Stimulated activated naive CD8-positive, alpha-beta T cell treated with anti-CD3 and anti-CD28 coated beads, Interleukin-15, Interleukin-2, amounts not matched to agents 100 ng/mL and 50 ng/mL, for 24 hours (primary cell): Measurements from ENCODE around the gene MIP.

Source experiments
- H3K27ac Mint-ChIP-seq: one replicate; pipeline ENCODE4 v1.8.0; 2021; ENCODE audit warnings: mild to moderate bottlenecking, mixed read lengths
- H3K27me3 Mint-ChIP-seq: one replicate; pipeline ENCODE4 v1.8.0; 2021; ENCODE audit warnings: mixed read lengths
- H3K36me3 Mint-ChIP-seq: one replicate; pipeline ENCODE4 v1.8.0; 2021; ENCODE audit warnings: low read depth, mixed read lengths
- H3K4me1 Mint-ChIP-seq: one replicate; pipeline ENCODE4 v1.8.0; 2021; ENCODE audit warnings: low read depth, mixed read lengths
- H3K4me3 Mint-ChIP-seq: one replicate; pipeline ENCODE4 v1.8.0; 2021; ENCODE audit warnings: mild to moderate bottlenecking, mixed read lengths
- H3K9me3 Mint-ChIP-seq: one replicate; pipeline ENCODE4 v1.8.0; 2021; ENCODE audit warnings: mixed read lengths

MIP gene

DNA sequence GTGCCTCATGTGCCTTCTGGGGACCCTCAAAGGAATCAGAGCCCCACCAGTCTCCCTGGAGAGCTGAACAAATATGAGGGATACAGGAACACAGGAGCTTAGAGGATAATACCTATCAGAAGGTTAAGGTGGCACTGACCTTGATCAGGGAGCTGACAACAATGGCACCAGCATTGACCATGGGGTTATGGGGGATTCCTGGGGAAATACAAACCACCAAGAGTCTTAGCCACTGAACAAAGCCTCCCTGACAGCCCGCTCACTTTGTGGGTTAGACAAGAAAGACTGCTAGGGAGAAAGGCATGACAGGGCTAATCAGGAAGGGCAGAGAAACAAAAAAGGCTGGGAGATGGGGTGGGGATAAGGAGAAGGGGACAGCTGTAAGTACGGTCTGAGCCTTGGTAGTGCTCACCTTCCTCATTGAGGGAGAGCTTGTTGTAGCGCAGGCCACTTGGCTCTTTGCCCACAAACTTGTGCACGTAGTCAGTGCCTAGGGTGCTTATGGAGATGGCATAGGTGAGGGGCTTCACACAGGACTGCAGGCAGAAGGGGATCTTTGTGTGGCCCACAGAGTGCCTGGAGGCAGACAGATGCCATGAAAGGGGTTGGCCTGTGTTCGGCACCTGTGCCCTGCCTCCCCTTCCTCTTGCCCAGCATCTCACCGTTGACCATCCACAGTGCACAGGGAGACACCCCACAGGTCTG is 23.2 kb upstream of the MIP start:
- Mint-ChIP-seq H3K4me3 (no peak overlapping the region), H3K9me3 (no peaks in the 10 kb centered on the region), H3K4me1 (peaks cover 11% of the 10 kb centered on the region), H3K27ac (no peak overlapping the region), H3K27me3 (no peaks in the 10 kb centered on the region), H3K36me3 (peaks cover 8% of the 10 kb centered on the region)

GRCh38 chr12:56476972-56477432 is 22.5 kb upstream of the MIP start:
- Mint-ChIP-seq H3K4me1 (peaks cover 11% of the 10 kb centered on the region), H3K27me3 (no peaks in the 10 kb centered on the region), H3K27ac (no peak overlapping the region), H3K9me3 (no peaks in the 10 kb centered on the region), H3K36me3 (peaks cover 10% of the 10 kb centered on the region), H3K4me3 (no peak overlapping the region)

- H3K36me3 Mint-ChIP-seq: peaks cover 15% of the 10 kb centered on the region
- no peak overlapping the region for H3K4me3 Mint-ChIP-seq
- H3K4me1 Mint-ChIP-seq: peaks cover 16% of the 10 kb centered on the region
- no peaks in the 10 kb centered on the region for H3K9me3 Mint-ChIP-seq
- no peak overlapping the region for H3K27ac Mint-ChIP-seq
- no peaks in the 10 kb centered on the region for H3K27me3 Mint-ChIP-seq
Observed at GRCh38 chr12:56476143-56476542, 21.7 kb upstream of the MIP start.

GRCh38 chr12:56474389-56474788 is 19.9 kb upstream of the MIP start:
- peaks cover 31% of the 10 kb centered on the region for H3K36me3 Mint-ChIP-seq
- H3K4me1 Mint-ChIP-seq: peaks cover 23% of the 10 kb centered on the region
- no peaks in the 10 kb centered on the region for H3K27me3 Mint-ChIP-seq
- H3K9me3 Mint-ChIP-seq: no peaks in the 10 kb centered on the region
- no peak overlapping the region for H3K27ac Mint-ChIP-seq
- no peak overlapping the region for H3K4me3 Mint-ChIP-seq

GRCh38 chr12:56469007-56469930 is 14.8 kb upstream of the MIP start:
- Mint-ChIP-seq H3K9me3 (no peaks in the 10 kb centered on the region), H3K27me3 (no peaks in the 10 kb centered on the region), H3K4me3 (peak overlapping the region; percentile 98), H3K27ac (peak overlapping the region; percentile 100), H3K4me1 (peaks cover 40% of the 10 kb centered on the region), H3K36me3 (peaks cover 35% of the 10 kb centered on the region)

- Mint-ChIP-seq H3K9me3 (no peaks in the 10 kb centered on the region), H3K4me1 (peaks cover 42% of the 10 kb centered on the region), H3K27me3 (no peaks in the 10 kb centered on the region), H3K27ac (peak within 1 kb of the TSS; percentile 100), H3K36me3 (peaks cover 30% of the 10 kb centered on the region), H3K4me3 (peak within 1 kb of the TSS; percentile 98)
Observed at GRCh38 chr12:56468216-56469006, 14.0 kb upstream of the MIP start, which contains the start of gene SPRYD4. Gene SPRYD4, plus strand, starts transcription at chr12:56468578. Its CDS starts 14 bp downstream, at chr12:56468592.

DNA sequence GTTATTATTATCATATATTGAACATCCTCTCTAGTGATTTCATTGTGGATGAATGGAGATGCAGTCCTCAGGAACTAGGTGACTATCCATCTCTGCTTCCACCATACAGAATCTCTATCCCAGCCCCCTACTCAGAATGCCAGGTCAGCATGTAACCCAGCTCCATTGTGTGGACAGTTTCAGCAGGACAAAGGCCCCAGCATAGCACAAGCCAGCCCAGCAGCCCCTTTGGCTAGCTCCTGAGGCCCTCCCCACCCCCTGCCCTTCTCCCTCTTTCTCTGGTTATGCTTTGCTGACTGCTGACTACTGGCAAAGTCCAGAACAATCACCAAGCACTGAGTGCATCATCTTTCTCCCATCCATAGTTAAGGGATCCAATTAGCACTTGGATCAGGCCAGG is 8.1 kb upstream of the MIP start:
- Mint-ChIP-seq H3K9me3 (no peaks in the 10 kb centered on the region), H3K27me3 (no peaks in the 10 kb centered on the region), H3K4me3 (no peak overlapping the region), H3K27ac (no peak overlapping the region), H3K36me3 (no peaks in the 10 kb centered on the region), H3K4me1 (peaks cover 9% of the 10 kb centered on the region)

DNA sequence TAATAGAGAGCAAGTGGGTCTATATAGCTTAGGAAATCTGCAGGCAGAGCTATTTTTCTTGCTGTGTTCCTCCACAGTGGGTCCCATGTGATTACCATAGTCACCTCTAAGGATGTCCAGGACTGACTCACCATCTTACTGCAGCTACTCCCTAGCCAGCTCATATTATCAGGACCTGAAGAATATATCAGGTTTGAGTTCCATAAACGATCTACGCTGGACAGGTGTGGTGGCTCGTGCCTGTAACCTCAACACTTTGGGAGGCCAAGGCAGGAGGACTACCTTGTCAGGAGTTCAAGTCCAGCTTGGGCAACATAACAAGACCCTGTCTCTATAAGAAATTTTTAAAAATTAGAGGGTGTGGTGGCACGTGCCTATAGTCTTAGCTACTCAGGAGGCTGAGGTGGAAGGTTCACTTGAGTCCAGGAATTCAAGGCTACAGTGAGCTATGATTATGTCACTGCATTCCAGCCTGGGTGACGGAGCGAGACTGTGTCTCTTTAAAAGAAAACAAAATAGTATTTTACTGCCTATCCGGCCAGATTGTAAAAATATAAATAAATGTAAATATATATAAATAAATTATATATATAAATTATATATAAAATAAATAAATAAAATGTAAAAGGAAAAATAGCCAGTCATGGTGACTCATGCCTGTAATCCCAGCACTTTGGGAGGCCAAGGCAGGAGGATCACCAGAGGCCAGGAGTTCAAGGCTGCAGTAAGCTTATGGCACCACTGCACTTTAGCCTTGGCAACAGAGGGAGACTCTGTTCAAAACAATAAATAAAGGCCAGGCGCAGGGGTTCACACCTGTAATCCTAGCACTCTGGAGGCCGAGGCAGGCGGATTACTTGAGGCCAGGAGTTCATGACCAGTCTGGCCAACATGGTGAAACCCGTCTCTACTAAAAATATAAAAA is 7.0 kb upstream of the MIP start:
- H3K36me3 Mint-ChIP-seq: no peaks in the 10 kb centered on the region
- H3K9me3 Mint-ChIP-seq: no peaks in the 10 kb centered on the region
- H3K27me3 Mint-ChIP-seq: no peaks in the 10 kb centered on the region
- no peak overlapping the region for H3K27ac Mint-ChIP-seq
- H3K4me3 Mint-ChIP-seq: no peak overlapping the region
- H3K4me1 Mint-ChIP-seq: peaks cover 5% of the 10 kb centered on the region

- no peaks in the 10 kb centered on the region for H3K36me3 Mint-ChIP-seq
- no peaks in the 10 kb centered on the region for H3K27me3 Mint-ChIP-seq
- H3K27ac Mint-ChIP-seq: no peak overlapping the region
- H3K4me3 Mint-ChIP-seq: no peak overlapping the region
- H3K9me3 Mint-ChIP-seq: no peaks in the 10 kb centered on the region
- H3K4me1 Mint-ChIP-seq: no peaks in the 10 kb centered on the region
Observed at GRCh38 chr12:56457817-56458216, 3.4 kb upstream of the MIP start.

- Mint-ChIP-seq H3K27ac (peak overlapping the region; percentile 29), H3K36me3 (peaks cover 9% of the 10 kb centered on the region), H3K4me3 (no peak overlapping the region), H3K9me3 (no peaks in the 10 kb centered on the region), H3K4me1 (peaks cover 18% of the 10 kb centered on the region), H3K27me3 (no peaks in the 10 kb centered on the region)
Observed at GRCh38 chr12:56451147-56451546, 3.3 kb downstream of the MIP start.

GRCh38 chr12:56450241-56450640 is 4.2 kb downstream of the MIP start:
- Mint-ChIP-seq H3K36me3 (peaks cover 9% of the 10 kb centered on the region), H3K27me3 (no peaks in the 10 kb centered on the region), H3K4me3 (peak overlapping the region; percentile 90), H3K4me1 (peaks cover 18% of the 10 kb centered on the region), H3K27ac (no peak overlapping the region), H3K9me3 (no peaks in the 10 kb centered on the region)

DNA sequence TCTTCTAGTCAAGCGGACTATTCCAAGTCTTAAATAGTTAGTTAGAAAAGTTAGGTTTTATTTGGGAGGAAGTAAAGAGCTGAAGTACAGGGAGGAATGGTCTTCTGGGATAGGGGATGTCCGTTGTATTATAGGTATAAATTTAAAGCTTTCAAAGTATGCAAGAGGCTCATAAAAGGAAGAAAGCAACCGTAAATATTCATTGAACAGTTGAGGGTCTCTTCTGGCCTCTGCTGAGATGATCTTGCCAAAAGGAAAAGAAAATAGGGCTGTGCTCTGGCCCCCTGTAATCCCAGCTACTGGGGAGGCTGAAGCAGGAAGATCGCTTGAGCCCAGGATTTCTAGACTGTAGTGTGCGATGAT is 4.9 kb downstream of the MIP start:
- H3K27ac Mint-ChIP-seq: peak overlapping the region; percentile 94
- peaks cover 13% of the 10 kb centered on the region for H3K36me3 Mint-ChIP-seq
- no peaks in the 10 kb centered on the region for H3K27me3 Mint-ChIP-seq
- no peaks in the 10 kb centered on the region for H3K9me3 Mint-ChIP-seq
- peak overlapping the region; percentile 90 for H3K4me3 Mint-ChIP-seq
- H3K4me1 Mint-ChIP-seq: peaks cover 18% of the 10 kb centered on the region

GRCh38 chr12:56448860-56449621 is 5.4 kb downstream of the MIP start, which contains the start of gene TIMELESS:
Gene TIMELESS, minus strand, starts transcription at chr12:56449426. Its CDS starts 15,256 bp downstream, at chr12:56434170.
- Mint-ChIP-seq H3K4me1 (peaks cover 18% of the 10 kb centered on the region), H3K4me3 (peak within 1 kb of the TSS; percentile 90), H3K27ac (peak within 1 kb of the TSS; percentile 94), H3K9me3 (peaks cover 3% of the 10 kb centered on the region), H3K27me3 (no peaks in the 10 kb centered on the region), H3K36me3 (peaks cover 19% of the 10 kb centered on the region)
